ENCODE results near the gene AMDHD2. TPM values are rescaled to one million over a fixed set of nuclear protein-coding genes. Genes with fewer than 3 reads are reported as not detected.

Gene AMDHD2
- total RNA-seq, 1 donor from 2014 or later: 11.7 TPM

DNA sequence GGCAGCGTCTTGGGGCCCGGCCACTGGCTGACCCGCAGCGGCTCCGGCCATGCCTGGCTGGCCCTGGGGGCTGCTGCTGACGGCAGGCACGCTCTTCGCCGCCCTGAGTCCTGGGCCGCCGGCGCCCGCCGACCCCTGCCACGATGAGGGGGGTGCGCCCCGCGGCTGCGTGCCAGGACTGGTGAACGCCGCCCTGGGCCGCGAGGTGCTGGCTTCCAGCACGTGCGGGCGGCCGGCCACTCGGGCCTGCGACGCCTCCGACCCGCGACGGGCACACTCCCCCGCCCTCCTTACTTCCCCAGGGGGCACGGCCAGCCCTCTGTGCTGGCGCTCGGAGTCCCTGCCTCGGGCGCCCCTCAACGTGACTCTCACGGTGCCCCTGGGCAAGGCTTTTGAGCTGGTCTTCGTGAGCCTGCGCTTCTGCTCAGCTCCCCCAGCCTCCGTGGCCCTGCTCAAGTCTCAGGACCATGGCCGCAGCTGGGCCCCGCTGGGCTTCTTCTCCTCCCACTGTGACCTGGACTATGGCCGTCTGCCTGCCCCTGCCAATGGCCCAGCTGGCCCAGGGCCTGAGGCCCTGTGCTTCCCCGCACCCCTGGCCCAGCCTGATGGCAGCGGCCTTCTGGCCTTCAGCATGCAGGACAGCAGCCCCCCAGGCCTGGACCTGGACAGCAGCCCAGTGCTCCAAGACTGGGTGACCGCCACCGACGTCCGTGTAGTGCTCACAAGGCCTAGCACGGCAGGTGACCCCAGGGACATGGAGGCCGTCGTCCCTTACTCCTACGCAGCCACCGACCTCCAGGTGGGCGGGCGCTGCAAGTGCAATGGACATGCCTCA lies 48.3 kb upstream of the AMDHD2 start:
- H3K4me1 Mint-ChIP-seq: peaks cover 30% of the 10 kb centered on the region
- H3K27me3 Mint-ChIP-seq (ENCODE audit: insufficient read depth, low read depth): peaks cover 16% of the 10 kb centered on the region
- H2AFZ ChIP-seq (replicated peaks): no peak overlapping the region
- peaks cover 47% of the 10 kb centered on the region for H3K4me1 ChIP-seq
- H3K4me2 ChIP-seq: peak overlapping the region; percentile 89
- no peaks in the 10 kb centered on the region for H3K36me3 ChIP-seq
- DNase-seq (ENCODE audit: low spot score): peak; percentile 50
- TF ChIP-seq EZH2phosphoT487 (IDR thresholded peaks at IDR 0.05): peak; percentile 33
- TF ChIP-seq, protein P1, sequence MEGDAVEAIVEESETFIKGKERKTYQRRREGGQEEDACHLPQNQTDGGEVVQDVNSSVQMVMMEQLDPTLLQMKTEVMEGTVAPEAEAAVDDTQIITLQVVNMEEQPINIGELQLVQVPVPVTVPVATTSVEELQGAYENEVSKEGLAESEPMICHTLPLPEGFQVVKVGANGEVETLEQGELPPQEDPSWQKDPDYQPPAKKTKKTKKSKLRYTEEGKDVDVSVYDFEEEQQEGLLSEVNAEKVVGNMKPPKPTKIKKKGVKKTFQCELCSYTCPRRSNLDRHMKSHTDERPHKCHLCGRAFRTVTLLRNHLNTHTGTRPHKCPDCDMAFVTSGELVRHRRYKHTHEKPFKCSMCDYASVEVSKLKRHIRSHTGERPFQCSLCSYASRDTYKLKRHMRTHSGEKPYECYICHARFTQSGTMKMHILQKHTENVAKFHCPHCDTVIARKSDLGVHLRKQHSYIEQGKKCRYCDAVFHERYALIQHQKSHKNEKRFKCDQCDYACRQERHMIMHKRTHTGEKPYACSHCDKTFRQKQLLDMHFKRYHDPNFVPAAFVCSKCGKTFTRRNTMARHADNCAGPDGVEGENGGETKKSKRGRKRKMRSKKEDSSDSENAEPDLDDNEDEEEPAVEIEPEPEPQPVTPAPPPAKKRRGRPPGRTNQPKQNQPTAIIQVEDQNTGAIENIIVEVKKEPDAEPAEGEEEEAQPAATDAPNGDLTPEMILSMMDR (IDR thresholded peaks at IDR 0.05): no peak
- TF ChIP-seq EZH2 (IDR thresholded peaks at IDR 0.05): no peak
- peaks cover 8% of the 10 kb centered on the region for H3K79me2 ChIP-seq (ENCODE audit: low read depth)
- H3K9ac ChIP-seq: no peak overlapping the region
- no peaks in the 10 kb centered on the region for H3K9me3 Mint-ChIP-seq
- peak overlapping the region; percentile 48 for H3K4me3 ChIP-seq
- H3K4me3 Mint-ChIP-seq: no peak overlapping the region
- H3K27ac ChIP-seq: no peak overlapping the region
- H3F3A ChIP-seq (ENCODE audit: low read depth): peaks cover 60% of the 10 kb centered on the region
- peaks cover 56% of the 10 kb centered on the region for H3K27me3 ChIP-seq
- no peak overlapping the region for H3K27ac Mint-ChIP-seq
- H3K36me3 Mint-ChIP-seq: no peaks in the 10 kb centered on the region
- H4K20me1 ChIP-seq (ENCODE audit: low read depth): peaks cover 36% of the 10 kb centered on the region
- no peaks in the 10 kb centered on the region for H3K9me3 ChIP-seq (ENCODE audit: low read depth)

DNA sequence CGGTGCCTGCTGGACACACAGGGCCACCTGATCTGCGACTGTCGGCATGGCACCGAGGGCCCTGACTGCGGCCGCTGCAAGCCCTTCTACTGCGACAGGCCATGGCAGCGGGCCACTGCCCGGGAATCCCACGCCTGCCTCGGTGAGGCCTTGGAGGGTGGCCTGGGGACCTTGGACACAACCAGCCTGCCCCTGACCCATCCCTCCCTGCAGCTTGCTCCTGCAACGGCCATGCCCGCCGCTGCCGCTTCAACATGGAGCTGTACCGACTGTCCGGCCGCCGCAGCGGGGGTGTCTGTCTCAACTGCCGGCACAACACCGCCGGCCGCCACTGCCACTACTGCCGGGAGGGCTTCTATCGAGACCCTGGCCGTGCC lies 47.7 kb upstream of the AMDHD2 start:
- TF ChIP-seq EZH2 (IDR thresholded peaks at IDR 0.05) (no peak), EZH2phosphoT487 (IDR thresholded peaks at IDR 0.05) (no peak)
- TF ChIP-seq, protein P1 (IDR thresholded peaks at IDR 0.05): no peak
- Histone ChIP-seq H2AFZ (replicated peaks) (no peak overlapping the region), H3K9ac (no peak overlapping the region), H3K36me3 (no peaks in the 10 kb centered on the region), H3K27ac (no peak overlapping the region), H3F3A (ENCODE audit: low read depth) (peaks cover 54% of the 10 kb centered on the region), H3K79me2 (ENCODE audit: low read depth) (peaks cover 10% of the 10 kb centered on the region), H4K20me1 (ENCODE audit: low read depth) (peaks cover 37% of the 10 kb centered on the region), H3K4me3 (no peak overlapping the region), H3K27me3 (peaks cover 59% of the 10 kb centered on the region), H3K9me3 (ENCODE audit: low read depth) (no peaks in the 10 kb centered on the region), H3K4me1 (peaks cover 47% of the 10 kb centered on the region), H3K4me2 (no peak overlapping the region)
- Mint-ChIP-seq H3K9me3 (no peaks in the 10 kb centered on the region), H3K27ac (no peak overlapping the region), H3K36me3 (no peaks in the 10 kb centered on the region), H3K27me3 (ENCODE audit: insufficient read depth, low read depth) (peaks cover 12% of the 10 kb centered on the region), H3K4me1 (peaks cover 31% of the 10 kb centered on the region), H3K4me3 (peak overlapping the region; percentile 80)
- no peak for DNase-seq (ENCODE audit: low spot score)

DNA sequence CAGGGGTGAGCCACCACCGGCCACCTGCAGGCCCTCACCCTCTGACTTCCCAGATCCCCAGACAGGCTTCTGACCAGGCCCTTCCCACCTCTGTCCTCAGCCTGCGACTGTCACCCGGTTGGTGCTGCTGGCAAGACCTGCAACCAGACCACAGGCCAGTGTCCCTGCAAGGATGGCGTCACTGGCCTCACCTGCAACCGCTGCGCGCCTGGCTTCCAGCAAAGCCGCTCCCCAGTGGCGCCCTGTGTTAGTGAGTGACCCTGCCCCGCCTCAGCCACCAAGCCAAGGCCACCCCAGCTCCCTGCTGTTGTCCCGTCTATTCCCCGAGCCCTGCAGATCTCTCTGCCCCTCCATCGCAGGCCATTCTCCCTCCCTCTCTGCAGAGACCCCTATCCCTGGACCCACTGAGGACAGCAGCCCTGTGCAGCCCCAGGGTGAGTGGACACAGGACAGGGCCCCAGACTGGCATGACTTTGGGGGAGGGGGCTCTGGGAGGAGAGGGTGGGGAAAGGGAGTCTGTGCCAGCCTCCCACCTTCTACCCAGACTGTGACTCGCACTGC lies 47.2 kb upstream of the AMDHD2 start:
- H2AFZ ChIP-seq (replicated peaks): no peak overlapping the region
- peaks cover 34% of the 10 kb centered on the region for H3K4me1 Mint-ChIP-seq
- H3K4me2 ChIP-seq: peak overlapping the region; percentile 98
- peaks cover 47% of the 10 kb centered on the region for H3K4me1 ChIP-seq
- H3K4me3 ChIP-seq: peak overlapping the region; percentile 97
- peaks cover 41% of the 10 kb centered on the region for H4K20me1 ChIP-seq (ENCODE audit: low read depth)
- H3K27me3 ChIP-seq: peaks cover 59% of the 10 kb centered on the region
- no peaks in the 10 kb centered on the region for H3K36me3 Mint-ChIP-seq
- H3K36me3 ChIP-seq: no peaks in the 10 kb centered on the region
- H3K79me2 ChIP-seq (ENCODE audit: low read depth): peaks cover 10% of the 10 kb centered on the region
- H3K27ac Mint-ChIP-seq: no peak overlapping the region
- H3K9me3 Mint-ChIP-seq: no peaks in the 10 kb centered on the region
- no peaks in the 10 kb centered on the region for H3K9me3 ChIP-seq (ENCODE audit: low read depth)
- H3F3A ChIP-seq (ENCODE audit: low read depth): peaks cover 49% of the 10 kb centered on the region
- DNase-seq (ENCODE audit: low spot score): no peak
- H3K9ac ChIP-seq: no peak overlapping the region
- no peak for TF ChIP-seq EZH2 (IDR thresholded peaks at IDR 0.05)
- TF ChIP-seq EZH2phosphoT487 (IDR thresholded peaks at IDR 0.05): no peak
- TF ChIP-seq, protein P1 (IDR thresholded peaks at IDR 0.05): no peak
- peaks cover 12% of the 10 kb centered on the region for H3K27me3 Mint-ChIP-seq (ENCODE audit: insufficient read depth, low read depth)
- no peak overlapping the region for H3K27ac ChIP-seq
- peak overlapping the region; percentile 80 for H3K4me3 Mint-ChIP-seq
